GM23338 (cell line): Measurements from ENCODE around the gene CCDC91.

Experiments used
- CREB1 ChIP-seq: fragments of 250-450 bp; sonication (Bioruptor Pico); IDR thresholded peaks from 2 replicates; pipeline ENCODE4 v1.5.0; 2020; ENCODE audit warnings: low read depth, mild to moderate bottlenecking, moderate library complexity
- EZH2phosphoT487 ChIP-seq: fragments of 200-600 bp; sonication (generic); IDR thresholded peaks from one replicate; pipeline ENCODE4 v1.8.1; 2018; ENCODE audit warnings: antibody characterized with exemption; ENCODE audit not compliant: unreplicated experiment
- TF ChIP-seq, protein P1 (sequence below), 2 experiments: fragments of 200-600 bp in 1 of 2; sonication (generic) in 1 of 2; conservative IDR thresholded peaks; 2 replicates each; pipeline versions ENCODE4 v1.5.1 to v1.6.1; 2016 to 2017; ENCODE audit warnings: antibody characterized with exemption in 2 of 2, low read depth in 2 of 2, mild to moderate bottlenecking in 2 of 2, moderate library complexity in 1 of 2
- TF ChIP-seq, protein P2 (sequence below): IDR thresholded peaks from one replicate; pipeline ENCODE4 v1.6.1; 2018; ENCODE audit warnings: antibody characterized with exemption; ENCODE audit not compliant: unreplicated experiment

DNA sequence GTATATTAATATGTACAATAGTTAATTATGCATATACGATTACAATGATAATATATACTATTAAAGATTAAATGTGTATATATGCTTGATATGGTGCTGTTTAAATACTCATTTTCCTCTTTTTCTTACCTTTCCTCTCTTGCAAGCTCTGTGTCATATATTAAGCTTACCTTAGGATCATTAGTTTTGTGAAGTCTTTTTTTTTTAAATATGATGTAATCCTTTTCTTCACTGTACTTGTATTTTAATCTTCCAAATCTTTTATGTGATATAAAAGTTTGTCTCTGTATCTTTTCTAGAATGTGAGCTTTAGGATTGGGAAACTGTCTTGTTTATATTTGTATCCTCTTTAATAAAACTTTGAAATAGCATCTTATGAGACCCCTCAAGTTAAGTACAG lies 88.7 kb downstream of the CCDC91 start:
- TF ChIP-seq, protein P1, sequence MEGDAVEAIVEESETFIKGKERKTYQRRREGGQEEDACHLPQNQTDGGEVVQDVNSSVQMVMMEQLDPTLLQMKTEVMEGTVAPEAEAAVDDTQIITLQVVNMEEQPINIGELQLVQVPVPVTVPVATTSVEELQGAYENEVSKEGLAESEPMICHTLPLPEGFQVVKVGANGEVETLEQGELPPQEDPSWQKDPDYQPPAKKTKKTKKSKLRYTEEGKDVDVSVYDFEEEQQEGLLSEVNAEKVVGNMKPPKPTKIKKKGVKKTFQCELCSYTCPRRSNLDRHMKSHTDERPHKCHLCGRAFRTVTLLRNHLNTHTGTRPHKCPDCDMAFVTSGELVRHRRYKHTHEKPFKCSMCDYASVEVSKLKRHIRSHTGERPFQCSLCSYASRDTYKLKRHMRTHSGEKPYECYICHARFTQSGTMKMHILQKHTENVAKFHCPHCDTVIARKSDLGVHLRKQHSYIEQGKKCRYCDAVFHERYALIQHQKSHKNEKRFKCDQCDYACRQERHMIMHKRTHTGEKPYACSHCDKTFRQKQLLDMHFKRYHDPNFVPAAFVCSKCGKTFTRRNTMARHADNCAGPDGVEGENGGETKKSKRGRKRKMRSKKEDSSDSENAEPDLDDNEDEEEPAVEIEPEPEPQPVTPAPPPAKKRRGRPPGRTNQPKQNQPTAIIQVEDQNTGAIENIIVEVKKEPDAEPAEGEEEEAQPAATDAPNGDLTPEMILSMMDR (conservative IDR thresholded peaks at IDR 0.05; ENCODE audit: low read depth in 2 of 2) = no peak
- TF ChIP-seq CREB1 (CRISPR knock-in tag) (no peak), EZH2phosphoT487 (no peak)
- TF ChIP-seq, protein P2, sequence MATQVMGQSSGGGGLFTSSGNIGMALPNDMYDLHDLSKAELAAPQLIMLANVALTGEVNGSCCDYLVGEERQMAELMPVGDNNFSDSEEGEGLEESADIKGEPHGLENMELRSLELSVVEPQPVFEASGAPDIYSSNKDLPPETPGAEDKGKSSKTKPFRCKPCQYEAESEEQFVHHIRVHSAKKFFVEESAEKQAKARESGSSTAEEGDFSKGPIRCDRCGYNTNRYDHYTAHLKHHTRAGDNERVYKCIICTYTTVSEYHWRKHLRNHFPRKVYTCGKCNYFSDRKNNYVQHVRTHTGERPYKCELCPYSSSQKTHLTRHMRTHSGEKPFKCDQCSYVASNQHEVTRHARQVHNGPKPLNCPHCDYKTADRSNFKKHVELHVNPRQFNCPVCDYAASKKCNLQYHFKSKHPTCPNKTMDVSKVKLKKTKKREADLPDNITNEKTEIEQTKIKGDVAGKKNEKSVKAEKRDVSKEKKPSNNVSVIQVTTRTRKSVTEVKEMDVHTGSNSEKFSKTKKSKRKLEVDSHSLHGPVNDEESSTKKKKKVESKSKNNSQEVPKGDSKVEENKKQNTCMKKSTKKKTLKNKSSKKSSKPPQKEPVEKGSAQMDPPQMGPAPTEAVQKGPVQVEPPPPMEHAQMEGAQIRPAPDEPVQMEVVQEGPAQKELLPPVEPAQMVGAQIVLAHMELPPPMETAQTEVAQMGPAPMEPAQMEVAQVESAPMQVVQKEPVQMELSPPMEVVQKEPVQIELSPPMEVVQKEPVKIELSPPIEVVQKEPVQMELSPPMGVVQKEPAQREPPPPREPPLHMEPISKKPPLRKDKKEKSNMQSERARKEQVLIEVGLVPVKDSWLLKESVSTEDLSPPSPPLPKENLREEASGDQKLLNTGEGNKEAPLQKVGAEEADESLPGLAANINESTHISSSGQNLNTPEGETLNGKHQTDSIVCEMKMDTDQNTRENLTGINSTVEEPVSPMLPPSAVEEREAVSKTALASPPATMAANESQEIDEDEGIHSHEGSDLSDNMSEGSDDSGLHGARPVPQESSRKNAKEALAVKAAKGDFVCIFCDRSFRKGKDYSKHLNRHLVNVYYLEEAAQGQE = no peak
